GM12864 (cell line): ENCODE data around the gene PPP6R1.
A peak's percentile ranks its signal among the peaks of the same experiment; 100 is the strongest.

Experiments
- DNase-seq: peaks from one replicate; pipeline ENCODE4 v3.0.0-alpha.2; 2011; ENCODE audit warnings: low read depth
- H3K4me3 ChIP-seq: 2 replicates; pipeline ENCODE4 v1.5.1; 2011; ENCODE audit warnings: mild to moderate bottlenecking, low read depth, low read length, control low read depth
- CTCF ChIP-seq: IDR thresholded peaks from 2 replicates; pipeline ENCODE4 v1.5.1; 2011; ENCODE audit warnings: low read depth, mild to moderate bottlenecking, moderate library complexity, low read length, control low read depth, inconsistent platforms; ENCODE audit errors: missing control alignments

The PPP6R1 gene

DNA sequence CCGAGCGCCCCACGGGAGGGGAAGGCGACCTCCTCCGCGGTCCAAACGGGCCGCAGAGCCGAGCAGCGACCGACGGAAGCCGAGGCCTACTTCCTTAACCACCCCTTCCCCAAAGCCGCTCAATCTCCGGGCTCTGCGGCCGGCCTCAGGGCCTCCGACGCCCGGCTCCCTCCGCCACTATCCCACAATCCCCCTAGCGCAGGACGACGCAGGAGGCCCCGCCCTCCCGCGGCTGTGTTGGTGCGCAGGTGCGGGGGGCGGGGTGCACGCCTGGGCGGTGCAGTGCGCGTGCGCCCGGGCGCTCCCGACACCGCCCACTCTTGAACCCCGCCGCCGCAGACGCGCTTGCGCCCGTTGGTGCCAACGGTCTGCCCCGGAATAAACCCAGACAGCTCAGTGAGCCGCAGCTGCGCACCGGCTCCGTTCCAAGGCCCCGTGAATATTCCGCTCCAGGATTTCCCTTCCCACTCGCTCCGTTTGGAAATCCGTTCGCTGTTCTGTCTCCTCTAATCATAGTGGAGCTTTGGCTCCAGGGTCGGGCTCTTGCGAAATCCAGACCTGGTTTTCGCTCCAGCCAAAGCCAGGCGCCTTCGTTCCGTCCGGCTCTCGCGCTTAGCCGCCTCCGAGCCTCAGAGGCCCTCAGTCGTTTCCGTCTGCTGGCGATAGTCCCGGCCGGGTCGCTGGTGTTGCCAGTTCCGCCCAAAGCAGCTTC, at the start of gene PPP6R1:
Gene PPP6R1, minus strand, starts transcription at position 190 of the 712 bp plus-strand sequence. CDS start 11,914 bp downstream, outside the sequence.
- peak; percentile 89 for DNase-seq
- peak within 1 kb of the TSS; percentile 93 for H3K4me3 ChIP-seq
- no peak for TF ChIP-seq CTCF

GRCh38 chr19:55308281-55308680, 49.5 kb upstream of the PPP6R1 start:
- peak; percentile 42 for DNase-seq
- no peak overlapping the region; the same call in 1 of the 2 replicates for H3K4me3 ChIP-seq
- no peak for TF ChIP-seq CTCF

GRCh38 chr19:55306712-55307111, 47.9 kb upstream of the PPP6R1 start:
- no peak for TF ChIP-seq CTCF
- no peak for DNase-seq
- H3K4me3 ChIP-seq = no peak overlapping the region

DNA sequence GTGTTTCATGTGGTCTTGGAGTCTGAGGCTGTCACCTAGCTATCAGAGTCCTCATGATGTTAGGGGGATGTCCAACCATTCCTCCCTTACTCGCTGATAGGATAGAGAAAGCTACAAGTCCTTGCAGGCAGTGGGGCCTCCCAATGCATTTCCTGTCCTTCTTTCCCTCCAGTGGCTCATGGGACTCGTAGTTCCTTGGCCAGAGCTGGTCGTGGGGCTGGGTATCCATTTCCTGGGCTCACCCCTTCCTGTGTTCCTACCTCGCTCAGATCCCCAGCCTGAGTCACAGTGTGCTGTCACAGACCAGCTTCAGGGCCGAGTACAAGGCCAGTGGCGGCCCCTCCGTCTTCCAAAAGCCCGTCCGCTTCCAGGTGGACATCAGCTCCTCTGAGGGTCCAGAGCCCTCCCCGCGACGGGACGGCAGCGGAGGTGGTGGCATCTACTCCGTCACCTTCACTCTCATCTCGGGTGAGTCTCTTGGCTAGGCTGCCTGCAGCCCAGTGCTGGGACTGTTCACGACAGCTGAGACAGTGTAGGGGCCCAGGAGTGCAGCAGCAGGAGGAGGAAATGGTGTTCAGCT, 47.3 kb upstream of the PPP6R1 start:
- no peak overlapping the region for H3K4me3 ChIP-seq
- no peak for TF ChIP-seq CTCF
- no peak for DNase-seq

- TF ChIP-seq CTCF = no peak
- H3K4me3 ChIP-seq = no peak overlapping the region
- DNase-seq = no peak
These were observed 46.7 kb upstream of the PPP6R1 start for GRCh38 chr19:55305491-55305890.

DNA sequence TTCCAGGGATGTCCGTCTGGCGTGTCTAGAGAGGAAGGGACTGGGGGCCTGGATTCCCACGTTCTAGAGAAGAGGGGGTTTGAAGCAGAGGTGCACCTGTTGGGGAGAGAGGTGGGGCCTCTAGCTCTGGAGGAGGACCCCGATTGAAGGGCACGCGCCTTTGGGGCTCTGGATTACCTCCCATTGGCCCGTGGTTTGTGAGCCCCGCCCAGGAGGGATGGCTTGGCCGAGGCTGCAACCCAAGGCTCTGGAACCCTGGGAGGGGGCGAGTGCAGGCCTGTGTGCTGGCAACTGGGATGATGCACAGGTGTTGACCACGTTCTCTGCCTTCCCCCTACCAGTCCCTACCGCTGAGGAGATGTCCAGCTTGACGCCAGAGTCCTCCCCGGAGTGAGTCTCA, 46.2 kb upstream of the PPP6R1 start:
- TF ChIP-seq CTCF = no peak
- no peak overlapping the region for H3K4me3 ChIP-seq
- DNase-seq = no peak
